Activated CD4-positive, alpha-beta T cell treated with anti-CD3 and anti-CD28 coated beads, Interleukin-10, Interleukin-2, amounts not matched to agents 100 ng/mL and 50 ng/mL, durations not matched to agents 16 hours and 8 hours (primary cell): Measurements from ENCODE around the gene DLL3.

Source experiments
- DNase-seq: peaks from one replicate; pipeline ENCODE4 v3.0.0-alpha.2; 2020

Gene DLL3

DNA sequence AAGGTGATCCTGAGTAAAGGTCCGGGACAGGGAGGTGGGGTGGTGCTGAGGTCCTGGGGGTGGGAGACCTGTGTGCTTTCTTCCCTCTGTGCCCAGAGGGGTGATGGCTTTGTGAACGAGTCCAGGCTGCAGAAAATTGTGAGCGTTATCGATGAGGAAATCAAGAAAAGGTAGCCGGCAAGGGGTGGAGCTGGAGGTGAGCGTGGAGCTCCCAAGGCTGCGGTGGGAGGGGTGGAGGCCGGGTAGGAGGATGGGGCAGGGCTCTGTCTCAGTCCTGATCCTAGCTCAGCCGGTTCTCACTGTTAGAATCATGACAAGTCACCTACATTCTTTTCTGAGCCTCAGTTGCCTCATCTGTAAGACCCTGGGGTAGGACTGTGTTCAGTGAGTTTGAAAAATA lies 20.2 kb downstream of the DLL3 start:
- no peak for DNase-seq

DNA sequence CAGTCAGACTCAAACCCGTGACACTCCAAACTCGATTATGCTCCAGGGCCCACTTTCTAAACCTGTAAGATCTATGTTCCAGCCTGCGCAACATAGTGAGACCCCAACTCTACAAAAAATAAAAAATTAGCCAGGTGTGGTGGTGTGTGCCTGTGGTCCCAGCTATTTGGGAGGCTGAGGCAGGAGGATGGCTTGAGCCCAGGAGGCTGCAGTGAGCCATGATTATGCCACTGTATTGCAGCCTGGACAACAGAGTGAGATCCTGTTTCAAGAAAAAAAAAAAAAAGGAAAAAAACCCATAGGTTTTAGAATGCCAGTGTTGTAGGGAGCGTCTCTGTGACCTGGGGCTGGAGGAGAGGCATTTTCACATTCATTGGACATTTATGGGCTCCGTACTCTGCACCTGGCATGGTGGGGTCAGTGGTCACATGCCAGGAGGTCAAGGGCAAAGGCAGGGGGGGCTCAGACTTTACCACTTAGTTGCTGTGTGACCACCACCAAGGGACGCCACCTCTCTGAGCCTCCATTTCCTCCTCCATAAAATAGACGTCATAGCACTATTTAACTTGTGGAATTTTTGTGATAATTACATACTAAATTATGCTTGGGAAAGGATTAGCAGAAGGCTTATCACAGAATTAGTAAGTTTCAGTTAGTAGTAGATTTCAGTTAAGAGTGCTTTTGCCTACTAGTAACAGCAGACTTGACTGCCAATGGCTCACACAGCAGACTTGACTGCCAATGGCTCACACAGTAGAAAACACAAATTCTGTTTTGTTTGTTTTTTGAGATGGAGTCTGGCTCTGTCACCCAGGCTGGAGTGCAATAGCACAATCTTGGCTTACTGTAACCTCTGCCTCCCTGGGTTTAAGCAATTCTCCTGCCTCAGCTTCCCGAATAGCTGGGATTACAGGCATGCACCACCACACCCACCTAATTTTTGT lies 22.1 kb downstream of the DLL3 start:
- DNase-seq = no peak

DNA sequence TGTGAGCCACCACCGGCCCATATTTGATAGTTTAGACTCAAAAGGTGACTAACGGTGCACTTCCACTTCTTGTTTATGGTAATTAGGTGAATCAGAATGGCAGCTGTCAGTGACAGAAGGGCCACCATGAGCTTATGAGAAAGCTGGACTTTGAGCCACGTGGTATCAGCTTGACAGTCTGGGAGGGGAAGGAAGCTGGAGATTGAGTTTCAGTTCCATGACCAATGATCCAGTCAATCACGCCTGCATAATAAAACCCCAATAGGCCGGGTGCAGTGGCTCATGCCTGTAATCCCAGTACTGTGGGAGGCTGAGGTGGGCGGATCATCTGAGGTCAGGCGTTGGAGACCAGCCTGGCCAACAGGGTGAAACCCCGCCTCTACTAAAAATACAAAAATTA lies 25.7 kb downstream of the DLL3 start:
- no peak for DNase-seq

DNA sequence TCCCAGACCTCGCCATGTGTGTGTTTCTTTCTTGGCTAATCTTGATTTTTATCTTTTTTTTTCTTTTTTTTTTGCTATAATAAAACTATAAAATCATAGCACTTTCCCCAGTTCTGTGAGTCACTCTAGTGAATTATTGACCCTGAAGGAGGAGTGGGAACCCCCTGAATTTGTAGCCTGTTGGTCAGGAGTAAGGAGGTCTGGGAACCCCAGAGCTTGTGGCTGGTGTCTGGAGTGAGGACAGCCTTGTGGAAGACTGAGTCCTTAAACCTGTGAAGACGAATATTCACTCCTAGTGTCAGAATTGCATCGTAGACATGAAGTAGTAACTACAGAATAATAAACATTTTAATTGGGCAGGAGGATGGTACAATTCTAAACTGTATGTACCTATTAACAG lies 26.5 kb downstream of the DLL3 start:
- DNase-seq = no peak

DNA sequence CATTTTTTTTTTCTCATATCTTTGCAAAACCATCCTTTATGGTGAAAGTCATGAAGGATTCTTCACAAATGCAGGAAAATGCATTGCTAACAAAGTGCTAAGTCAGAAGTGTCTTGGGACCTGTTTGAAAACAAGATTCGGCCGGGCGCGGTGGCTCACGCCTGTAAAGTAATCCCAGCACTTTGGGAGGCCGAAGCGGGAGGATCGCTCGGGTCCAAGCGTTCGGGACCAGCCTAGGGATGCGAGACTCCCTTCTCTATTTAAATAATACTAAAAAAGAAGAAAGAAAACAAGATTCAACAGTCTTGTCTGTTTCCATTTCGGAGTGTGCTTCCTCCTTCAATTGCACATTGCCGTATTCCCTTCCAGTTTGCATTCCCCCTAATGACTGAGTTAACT lies 33.1 kb downstream of the DLL3 start:
- no peak for DNase-seq

DNA sequence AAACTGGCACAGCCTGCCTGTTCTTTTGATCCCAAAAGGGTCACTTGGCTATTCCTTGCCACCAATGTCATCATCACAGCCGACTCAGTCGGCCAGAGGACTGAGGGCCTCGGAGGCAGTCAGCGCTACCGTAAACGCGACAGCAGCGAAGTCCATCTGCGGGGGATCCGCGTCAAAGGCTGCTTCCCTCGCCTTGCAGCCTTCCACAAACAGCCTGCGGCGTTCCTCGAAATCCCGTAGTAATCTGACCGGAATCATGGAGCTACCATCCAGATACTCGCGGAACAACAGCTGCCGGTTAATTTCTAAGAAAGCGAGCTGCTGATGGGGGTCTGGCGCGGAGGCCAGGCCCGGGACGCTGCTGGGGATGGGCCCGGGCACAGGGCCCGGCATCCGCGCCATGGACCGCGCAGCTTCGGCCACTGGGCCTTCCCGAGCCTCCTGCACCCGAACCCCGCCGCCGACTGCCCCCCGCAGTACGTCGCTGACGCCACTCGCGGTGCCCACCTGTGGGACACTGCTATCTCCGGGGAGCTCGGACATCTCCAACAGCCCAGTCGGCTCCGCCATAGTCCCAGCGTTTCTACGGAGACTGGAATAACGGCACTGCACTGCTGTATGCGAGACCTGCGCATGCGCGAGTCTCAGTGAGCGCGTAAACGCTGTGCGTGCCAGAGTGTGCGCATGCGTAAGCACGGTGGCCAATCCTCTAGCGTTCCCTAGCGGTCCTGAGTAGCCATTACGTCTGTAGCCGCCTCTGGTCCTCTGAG lies 33.7 kb downstream of the DLL3 start, which contains the start of gene EID2B:
EID2B (minus strand) TSS at position 620 of the 770 bp plus-strand sequence; CDS start at position 570, 50 bp downstream.
- DNase-seq = peak; percentile 97

DNA sequence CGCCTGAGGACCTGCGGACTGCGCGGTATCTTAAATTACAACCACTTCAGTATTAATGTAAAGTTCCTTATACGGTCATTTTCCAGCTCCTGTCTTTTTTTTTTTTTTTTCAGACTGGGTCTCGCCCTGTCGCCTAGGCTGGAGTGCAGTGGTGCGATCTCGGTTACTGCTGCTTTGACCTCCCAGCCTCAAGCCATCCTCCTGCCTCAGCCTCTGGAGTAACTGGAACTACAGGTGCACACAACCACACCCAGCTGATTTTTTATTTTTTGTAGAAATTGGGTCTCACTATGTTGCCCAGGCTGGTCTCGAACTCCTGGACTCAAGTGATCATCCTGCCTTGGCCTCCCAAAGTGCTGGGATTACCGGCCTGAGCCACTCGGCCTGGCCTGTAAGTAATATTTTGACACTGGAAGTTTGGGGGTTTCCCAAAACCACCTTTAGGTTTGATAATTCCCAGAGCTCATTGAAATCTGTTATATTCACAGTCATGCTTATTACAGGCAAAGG lies 34.3 kb downstream of the DLL3 start:
- DNase-seq = no peak

DNA sequence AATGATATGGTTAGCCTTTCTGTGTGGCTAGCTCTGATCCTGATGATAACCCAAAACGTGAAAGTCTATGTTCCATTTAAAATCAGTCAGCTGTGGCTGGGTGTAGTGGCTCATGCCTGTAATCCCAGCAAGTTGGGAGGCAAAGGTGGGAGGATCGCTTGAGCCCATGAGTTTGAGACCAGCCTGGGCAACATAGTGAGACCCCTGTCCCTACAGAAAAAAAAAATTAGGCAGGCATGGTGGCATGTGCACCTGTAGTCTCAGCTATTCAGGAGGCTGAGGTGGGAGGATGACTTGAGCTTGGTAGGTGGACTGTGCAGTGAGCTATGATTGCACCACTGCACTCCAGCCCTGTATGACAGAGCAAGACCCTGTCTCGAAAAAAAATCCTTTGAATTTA lies 35.0 kb downstream of the DLL3 start:
- DNase-seq = no peak

DNA sequence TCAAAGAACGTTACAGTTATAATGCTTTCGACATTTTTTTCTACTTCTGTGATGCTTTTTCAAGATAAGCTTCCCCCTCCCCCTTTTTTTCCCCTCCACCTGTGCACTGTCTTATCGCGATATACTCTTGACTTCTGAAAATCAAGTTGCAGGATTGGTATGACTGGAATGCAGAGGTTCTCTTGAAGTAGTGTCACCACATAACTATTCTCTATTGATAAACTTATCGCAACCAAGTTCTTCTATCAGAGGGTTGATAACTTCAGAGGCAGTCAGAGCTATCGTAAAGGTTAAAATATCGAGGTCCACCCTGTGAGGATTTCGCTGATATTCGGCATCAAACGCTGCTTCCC lies 40.4 kb downstream of the DLL3 start:
- DNase-seq = peak; percentile 33

DNA sequence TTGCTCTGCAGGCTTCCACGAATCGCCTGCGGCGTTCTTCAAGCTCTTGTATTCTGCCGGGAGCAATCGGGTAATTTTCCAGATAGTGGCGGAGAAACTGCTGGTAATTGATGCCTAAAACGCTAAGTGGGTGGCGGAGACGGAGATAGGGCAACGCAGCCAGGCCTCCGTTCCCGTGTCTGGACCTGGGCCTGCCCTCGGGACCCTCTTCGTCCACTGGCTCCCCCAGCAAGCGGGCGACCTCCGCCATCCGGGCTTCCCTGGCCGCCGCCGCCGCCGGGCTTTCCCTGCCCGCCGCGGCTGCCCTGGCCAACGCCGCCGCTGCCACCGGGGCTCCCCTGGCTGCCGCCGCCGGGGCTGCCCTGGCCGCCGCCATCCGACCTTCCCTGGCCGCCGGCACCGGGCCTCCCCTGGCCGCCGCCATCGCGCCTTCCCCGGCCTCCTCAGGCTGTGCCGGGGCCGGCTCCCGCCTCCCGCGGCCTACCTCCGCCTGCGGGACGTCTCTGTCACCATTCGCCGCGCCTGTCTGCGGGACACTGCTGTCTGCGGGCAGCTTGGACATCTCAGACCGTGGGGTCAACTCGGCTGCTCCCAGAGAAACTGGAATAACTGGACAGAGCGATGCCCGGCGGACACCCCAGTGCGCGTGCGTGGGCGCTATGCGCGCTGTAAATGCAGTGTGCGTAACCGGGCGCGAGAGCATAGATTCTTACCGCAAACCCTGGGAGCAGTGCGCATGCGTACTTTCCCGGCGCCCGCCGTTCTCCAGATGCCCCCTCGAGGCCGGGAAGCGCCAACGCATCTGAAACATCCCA lies 41.0 kb downstream of the DLL3 start, which contains the start of gene EID2:
EID2 (minus strand) TSS at position 644 of the 815 bp plus-strand sequence; CDS start at position 562, 82 bp downstream.
- DNase-seq = peak; percentile 95

DNA sequence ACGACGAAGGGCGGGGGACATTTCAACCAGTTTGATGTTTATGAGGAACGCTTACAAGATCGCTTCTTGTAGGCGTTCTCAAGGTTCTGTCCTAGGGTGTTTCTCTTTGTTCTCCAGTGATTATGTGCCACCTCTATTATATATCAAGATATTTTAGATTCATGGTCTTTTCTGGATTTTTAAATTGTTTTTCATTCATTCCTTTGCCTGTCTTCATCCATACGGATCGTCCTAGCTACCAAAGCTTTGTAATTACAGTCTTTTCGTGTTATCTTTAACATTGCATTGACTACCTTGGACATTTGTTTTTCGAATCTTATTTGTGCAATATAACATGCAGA lies 41.6 kb downstream of the DLL3 start:
- DNase-seq = no peak

DNA sequence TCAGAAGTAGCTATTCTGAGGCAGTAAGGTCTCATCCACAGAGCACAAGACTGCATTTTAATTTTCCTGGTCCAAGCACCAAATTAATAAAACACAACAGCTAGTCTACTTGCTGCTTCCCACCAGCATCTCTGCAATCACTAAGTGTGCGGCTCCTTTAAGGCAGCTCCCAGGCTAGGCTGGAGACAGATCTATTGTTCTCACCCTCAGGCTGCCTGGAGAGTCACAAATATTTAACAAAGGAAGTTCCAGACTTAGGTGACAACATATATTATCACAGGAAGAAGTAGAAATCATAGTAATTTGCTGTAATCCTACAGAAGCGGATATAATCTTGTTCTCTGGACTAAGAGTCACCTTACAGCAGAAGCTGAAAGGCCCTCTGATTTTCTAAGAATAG lies 43.5 kb downstream of the DLL3 start:
- DNase-seq = no peak

DNA sequence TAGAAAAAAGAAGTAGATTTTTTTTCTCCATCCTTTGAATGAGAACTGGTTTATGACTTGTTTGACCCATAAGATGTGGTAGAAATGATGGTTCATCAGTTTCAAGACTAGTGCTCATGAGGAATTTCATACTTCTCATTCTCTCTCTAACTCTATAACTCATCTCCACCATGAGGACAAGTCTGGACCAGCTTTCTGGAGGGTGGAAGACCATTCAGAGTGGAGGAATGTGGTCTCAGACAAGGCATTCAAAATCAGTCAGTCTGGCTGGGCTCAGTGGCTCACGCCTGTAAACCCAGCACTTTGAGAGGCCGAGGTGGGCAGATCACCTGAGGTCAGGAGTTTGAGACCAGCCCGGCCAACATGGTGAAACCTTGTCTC lies 44.7 kb downstream of the DLL3 start:
- DNase-seq = no peak

DNA sequence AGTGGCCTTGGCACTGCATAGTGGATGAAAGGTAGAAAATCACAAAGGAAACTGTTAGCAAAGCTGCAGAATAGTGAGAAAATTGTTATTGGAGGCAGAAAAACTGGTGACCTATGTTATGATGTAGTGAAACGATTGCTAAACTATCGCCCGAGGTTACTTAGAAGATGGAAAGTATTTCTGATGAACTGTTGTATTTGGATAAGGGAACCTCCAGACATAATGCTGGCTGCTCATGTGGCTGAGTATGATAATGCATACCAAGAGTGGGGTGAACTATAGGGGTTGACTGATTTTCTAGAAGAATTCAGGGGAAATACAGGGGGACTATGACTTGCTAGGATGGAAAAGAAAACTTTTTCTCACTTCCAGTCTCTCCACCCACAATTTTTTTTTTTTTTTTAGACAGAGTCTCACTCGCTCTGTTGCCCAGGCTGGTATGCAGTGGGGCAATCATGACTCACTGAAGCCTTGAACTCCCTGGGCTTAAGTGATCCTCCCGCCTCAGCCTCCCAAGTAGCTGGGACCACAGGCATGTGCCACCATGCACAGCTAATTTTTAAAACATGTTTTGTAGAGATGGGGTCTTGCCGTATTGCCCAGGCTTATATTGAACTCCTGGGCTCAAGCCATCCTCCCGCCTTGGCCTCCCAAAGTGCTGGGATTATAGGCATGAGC lies 45.6 kb downstream of the DLL3 start:
- DNase-seq = no peak

DNA sequence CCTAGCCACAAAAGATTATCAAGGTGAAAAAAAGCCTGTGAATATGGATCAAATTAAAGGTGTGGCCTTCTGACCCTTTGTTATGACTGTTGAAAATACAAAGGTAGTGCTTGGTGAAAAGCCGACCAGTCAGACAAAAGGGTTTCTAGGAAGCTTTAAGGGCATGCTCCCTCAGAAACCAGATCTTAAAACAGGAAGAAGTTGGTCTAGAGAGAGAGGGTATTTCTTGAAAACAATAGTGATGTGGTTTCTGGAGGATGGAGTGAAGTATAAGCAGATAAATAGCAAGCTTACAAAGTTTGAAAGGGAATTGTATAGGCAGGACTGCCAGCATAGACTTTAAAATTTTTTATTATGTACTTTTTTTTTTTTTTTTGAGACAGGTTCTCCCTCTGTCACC lies 46.2 kb downstream of the DLL3 start:
- no peak for DNase-seq

DNA sequence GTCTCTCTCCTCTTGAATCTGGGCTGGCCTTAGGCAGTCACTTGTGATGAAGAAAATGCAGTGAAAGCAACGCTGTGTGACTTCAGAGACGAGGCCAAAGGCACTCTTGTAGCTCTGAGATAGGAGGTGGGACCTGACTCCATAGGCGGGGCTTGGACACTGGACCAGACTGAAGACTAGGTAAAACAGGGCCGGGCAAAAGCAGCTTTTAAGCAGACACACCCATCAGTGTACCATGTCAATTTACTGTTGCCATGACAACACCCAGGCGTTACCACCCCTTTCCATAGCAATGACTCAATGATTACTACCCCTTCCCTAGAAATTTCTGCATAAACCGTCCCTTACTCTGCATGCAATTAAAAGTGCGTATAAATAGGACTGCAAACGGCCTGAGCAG lies 47.9 kb downstream of the DLL3 start:
- DNase-seq = no peak

DNA sequence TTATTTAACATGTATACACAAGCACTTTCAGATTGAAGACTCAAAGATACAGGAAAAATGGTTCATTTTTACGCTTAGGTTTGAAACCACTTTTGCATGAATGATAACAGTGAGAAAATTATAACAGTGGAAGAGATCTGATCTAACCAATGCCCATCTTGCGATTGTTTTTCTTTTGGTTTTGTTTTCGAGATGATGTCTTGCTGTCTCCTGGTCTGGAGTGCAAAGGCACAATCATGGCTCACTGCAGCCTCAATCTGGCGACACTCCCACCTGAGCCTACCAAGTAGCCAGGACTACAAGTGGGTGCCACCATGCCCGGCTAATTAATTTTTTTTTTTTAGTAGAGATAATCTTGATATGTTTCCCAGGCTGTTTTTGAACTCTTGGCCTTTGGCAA lies 51.5 kb downstream of the DLL3 start:
- no peak for DNase-seq

DNA sequence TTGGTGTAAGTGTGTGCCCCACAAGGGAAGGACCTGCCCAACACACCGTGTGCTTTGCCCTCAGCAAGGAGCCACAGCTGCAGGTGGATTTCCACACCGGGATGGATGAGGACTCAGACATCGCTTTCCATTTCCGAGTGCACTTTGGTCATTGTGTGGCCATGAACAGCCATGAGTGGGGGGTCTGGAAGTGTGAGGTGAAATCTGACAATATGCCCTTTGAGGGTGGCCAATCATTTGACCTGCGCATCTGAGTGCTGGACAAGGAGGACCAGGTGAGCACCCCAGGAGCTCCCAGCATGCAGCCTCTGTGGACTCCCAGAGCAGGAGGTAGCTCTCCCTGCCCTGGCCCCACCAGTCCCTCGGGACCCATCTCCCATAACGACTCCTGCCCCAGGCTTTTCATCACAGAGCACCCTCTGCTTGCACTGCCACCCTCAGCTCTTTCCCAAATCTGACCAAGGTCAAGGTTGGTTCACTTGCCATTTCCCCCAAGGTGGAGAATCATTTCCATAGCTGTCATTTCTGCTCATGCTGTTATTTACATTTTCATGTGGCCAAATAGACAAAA lies 54.4 kb downstream of the DLL3 start:
- no peak for DNase-seq

DNA sequence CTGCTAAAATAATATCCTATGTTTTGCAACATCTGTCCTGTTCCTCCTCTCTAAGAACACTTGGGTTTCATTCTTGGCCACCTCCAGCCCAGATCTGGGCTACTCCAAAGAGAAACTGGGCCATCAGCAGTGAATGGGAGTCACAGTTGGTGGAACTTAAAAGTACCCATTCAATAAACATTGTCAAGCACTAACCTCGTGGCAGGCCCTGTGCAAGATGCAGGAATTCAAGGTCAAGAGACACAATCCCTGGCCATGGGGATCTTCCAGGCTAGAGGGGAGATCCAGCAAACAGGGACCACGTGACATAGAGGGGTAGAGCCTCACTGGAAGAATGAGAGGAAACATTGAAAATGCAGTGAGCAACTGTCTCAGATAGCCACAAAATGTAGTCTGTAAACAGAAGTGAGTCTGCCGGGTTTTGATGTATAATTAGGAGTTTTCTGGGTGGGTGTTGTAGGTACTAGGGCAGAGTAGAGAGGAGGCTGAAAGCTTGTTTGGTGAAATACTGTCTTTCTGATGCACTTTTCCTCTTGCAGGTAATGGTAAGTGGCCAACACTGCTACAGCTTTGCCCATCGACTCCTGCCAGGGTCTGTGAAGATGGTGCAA lies 56.1 kb downstream of the DLL3 start:
- no peak for DNase-seq

DNA sequence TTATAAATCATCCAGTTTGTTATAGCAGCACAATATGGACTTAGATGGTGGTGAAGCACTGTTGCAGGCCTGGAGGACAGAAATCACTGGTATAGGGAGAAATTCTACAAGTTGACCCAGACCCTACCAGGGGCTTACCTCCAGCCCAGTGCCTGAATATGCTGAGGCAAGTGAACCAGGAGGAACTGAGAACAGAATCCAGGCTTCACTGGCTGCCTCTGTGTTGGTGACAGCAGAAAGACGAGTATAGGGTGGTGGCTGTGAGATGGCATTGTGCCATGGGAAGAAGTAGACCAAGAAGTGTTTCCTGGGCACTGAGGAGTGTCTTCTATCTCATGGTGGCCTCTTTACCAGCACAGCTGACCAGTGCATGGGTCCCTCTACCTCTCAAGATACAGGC lies 57.1 kb downstream of the DLL3 start:
- DNase-seq = no peak
